Measurements from ENCODE around the gene ARHGEF19.

The ARHGEF19 gene

DNA sequence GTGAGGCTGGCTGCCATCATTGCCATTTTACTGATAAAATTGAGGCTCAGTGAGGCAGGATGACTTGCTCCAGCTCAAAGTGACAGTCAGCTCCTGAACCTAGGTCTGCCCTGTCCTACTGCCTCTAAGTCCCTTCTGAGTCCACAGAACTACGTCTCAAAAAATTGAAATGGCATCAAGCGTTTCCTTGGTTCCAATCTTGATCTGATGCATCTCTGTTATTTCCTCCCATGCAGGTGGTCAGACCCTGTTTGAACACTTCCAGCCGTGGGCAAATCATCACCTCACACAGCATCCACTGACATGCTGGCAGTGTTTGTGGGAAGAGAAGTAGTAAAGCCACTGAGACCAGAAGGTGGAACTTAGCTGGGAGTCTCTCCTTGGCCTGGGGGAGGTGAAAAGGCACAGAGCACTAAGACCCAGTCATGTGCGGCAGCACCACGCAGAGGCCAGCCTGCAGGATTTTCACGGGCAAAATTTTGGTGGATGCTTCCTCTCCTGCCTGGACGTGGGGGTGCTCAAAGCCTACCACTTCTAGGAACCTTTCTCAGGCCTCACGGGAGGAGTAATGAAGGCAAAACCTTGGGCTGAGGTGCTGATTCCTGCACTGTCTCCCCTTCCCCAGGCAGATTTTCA lies 32.3 kb upstream of the ARHGEF19 start:
- no peak for DNase-seq (ENCODE audit: low read depth in 4 of 4, low spot score in 1 of 4)

DNA sequence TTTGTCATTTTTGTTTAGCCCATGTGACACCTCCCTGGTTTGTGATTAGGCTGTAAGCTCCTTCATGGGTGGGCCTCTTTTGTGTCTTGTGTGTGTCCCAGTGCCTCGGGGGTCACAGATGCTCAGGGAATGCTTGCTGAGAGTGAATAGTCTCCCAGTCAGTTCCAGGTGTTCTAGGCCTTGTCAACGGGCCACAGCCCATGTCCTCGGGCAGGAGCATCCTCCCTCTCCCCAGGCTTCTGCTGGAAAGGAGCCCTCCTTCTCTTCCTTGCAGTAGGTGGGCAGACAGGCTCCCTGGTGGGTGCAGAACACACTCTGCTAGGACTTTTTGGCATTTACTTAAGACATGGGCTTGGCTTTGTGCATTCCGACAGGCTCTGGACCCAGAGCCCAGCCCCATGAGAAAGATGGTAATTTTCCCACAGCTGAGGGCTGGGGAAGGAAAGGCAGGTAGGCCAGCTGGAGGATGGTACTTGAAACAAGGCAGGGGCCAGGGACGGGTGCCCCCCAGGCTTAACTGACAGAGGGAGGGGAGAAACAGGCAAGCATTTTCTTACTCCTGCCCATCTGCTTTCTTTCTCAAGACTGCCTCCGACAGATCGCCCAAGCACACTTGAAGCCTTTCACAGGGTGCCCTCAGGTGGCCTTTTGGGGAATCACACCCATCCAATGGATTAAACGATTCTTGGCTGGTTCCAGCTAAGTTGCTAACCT lies 31.6 kb upstream of the ARHGEF19 start:
- DNase-seq (ENCODE audit: low read depth in 4 of 4, low spot score in 1 of 4), result peak; percentile 42 to 57 (median 52)

DNA sequence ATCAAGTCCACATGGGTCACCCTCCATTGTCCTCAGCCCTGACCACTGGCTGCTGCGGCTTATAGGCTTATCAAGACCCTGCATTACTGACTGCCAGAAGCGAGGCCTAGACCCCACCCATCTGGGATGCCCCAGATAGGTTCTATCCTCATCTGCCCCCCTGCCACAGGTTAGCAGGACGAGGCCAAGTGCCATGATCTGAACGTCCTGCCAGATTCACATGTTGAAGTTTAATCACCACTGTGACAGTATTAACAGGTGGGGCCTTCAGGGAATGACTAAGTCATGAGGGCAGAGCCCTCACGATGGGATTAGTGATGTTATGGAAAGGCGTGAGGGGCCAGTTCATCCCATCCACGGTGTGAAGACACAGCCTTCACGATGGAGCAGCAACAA lies 30.8 kb upstream of the ARHGEF19 start:
- DNase-seq (ENCODE audit: low read depth in 4 of 4, low spot score in 1 of 4), result no peak

DNA sequence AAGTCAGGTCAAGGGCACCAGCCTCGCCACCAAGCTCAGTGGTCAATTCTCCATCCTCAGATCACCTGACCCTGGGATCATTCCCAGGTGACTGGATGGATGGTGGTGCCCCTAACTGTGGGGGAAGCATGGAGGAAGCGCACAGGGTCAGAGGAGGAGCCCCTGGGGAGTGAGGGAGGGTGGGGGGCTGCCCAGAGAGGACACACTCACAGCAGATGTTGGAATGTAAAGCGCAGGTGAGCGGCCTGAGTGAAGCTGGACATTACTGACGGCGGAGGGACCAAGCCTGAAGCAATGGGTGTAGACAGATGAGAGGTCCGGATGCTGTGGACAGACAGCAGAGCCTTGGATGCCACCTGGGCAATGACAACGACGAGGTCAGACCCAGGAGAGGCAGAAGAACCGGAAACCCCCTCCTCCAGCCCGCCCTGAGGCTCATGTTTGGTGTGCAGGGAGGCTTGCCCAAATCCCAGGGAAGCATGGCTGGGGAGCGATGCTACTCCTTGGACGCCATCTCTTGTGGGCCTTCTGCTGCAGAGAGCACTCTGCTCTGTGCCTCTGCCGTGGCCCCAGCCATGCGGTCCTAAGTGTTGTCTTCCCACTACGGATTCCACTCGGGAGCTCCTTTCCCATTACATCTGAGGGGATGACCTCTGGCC lies 30.2 kb upstream of the ARHGEF19 start:
- no peak for DNase-seq (ENCODE audit: low read depth in 4 of 4, low spot score in 1 of 4)

DNA sequence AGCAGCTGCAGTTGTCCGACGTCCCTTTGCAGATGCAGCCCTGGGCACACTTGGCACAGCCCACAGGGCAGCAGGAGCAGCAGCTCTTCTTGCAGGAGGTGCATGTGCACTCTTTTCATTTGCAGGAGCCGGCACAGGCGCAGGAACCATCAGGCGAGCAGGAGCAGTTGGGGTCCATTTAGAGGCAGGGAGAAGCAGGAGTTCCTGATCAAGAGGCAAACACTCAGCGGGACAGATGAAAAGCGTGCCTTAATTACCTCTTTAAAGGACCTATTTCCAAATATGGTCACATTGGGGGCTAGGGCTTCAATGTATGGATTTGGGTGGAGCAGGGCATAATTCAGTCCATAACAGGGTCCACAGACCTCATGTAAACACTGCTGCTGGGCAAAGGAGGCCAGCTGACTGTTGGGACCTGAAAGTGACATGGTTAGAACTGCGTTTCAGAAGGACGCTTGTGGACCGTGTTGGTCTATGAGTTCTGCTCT lies 28.8 kb upstream of the ARHGEF19 start:
- DNase-seq (ENCODE audit: low read depth in 4 of 4, low spot score in 1 of 4), result no peak

DNA sequence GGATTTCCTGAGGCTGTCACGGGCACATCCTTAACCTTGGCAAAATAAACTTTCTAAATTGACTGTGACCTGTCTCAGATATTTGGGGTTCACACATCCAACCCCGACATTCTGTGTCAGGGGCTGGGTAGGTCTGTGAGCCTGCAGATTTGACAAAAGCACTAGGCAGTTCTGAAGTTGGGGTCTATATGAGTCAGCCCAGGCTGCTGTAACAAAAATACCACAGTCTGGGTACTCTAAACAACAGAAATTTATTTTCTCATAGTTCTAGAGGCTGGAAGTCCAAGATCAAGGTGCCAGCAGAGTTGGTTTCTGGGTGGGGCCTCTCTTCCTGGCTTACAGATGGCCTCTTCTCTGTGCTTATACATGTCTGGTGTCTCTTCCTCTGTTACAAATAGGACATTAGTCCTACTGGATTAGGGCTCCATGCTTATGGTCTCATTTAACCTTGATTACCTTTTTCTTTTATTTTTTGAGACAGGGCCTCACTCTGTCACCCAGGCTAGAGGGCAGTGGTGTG lies 27.6 kb upstream of the ARHGEF19 start:
- no peak for DNase-seq (ENCODE audit: low read depth in 4 of 4, low spot score in 1 of 4)

DNA sequence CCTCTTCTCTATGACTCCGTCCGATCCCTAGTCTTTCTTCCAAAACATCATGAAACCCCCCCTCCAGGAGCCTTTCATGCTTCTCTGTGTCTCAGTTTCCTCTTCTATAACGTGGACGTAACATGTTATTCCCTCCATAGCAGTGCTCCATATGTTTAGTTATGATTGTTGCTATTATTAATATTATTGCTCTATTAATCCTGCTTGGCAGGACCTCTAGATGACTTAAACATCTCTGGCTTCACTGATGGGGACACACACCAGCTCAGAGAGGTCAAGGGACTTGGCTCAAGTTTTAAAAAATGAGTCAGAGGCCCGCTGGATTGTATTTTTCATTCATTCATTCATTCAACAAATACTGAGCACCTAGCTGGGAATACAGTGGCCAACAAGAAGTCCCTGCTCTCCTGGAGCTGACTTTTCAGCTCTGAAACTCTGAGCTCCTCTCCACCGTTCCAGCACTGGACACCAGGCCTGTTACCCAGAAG lies 24.9 kb upstream of the ARHGEF19 start:
- no peak for DNase-seq (ENCODE audit: low read depth in 4 of 4, low spot score in 1 of 4)

DNA sequence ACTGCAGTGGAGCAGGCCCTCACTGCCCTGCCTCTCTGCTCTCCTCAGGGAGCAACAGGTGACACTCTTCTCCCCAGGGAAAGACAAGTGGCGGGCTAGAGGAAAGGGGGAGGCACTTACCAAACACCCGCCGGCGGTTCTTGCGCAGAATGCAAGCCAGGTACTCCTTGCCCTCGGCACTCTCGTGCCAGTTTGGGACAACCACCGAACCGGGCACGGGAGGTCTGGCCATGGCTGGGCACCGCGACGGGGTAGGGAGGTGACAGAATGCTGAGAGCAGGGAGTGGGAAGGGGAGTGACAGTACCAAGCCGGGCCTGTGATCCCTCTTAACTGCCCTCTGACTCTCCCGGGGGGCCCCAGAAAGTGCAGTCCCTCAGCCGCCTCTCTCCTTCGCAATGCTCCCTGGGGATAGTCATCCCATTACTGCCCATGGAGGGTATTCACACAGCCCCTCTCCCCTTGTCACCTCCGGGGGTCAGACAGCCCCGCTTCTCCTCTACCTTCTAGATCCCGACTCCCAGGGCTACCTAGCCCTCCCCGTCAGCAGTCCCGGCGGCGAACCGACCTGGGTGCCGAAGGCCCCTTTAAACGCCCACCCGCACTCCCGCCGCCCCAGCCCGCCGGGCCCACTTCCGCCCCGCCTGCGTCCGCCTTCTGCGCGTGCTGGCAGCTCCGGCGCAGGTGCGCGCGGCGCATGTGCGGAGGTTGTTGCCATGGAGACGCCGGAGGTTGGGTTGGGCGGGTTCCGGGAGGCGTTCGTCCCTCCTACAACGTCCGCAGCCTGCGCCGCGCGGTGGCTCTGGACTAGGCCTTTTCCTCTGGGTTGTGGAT lies 24.3 kb upstream of the ARHGEF19 start, which contains the start of gene CPLANE2:
TSS of gene CPLANE2 (minus strand) at position 673 of the 832 bp plus-strand sequence. CDS start at position 232, 441 bp downstream.
- DNase-seq (ENCODE audit: low read depth in 4 of 4, low spot score in 1 of 4), result peak; percentile 88 to 95 (median 92)

DNA sequence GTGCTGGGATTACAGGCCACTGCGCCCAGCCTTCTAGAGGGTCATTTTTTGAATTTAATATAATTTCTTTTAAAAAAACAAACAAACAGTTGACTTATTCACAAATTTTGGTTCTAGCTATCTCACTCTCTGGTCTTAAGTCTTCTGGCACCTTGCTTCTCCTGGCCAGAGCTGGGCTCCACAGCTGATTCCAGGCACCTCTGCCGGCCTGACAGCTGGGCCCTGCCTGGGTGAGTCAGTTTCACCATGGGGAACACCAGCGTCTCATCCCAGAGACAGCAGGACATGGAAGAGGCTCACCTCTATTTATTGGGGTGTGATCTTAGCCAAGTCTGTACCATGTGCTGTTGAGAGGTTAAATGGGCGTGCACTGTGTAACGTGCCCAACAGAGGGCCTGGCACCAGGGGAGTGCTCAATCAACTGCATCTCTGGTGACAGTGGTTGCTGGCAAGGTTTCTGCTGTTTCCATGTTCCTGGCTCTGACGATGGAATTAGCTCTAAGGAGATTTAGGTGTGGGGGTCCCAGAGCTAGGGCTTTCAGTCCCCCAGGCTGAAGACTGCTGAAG lies 23.6 kb upstream of the ARHGEF19 start:
- DNase-seq (ENCODE audit: low read depth in 4 of 4, low spot score in 1 of 4), result peak in 1 of 4 experiments; percentile 15

DNA sequence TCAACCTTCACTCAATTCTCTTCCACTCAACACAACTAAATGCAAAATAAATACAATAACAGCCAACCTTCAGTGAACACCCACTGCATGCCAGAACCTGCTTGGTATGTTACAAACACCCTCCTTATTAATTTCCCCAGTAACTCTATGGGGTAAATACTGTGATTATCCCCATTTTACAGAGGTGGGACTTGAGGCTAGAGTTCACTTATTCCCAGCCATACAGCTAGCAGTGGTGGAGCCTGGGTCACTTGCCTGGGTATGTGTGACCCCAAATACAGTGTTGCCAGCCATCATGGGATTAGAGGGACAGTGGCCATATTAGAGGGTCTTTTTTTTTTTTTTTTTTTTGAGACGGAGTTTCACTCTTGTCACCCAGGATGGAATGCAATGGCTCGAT lies 22.9 kb upstream of the ARHGEF19 start:
- no peak for DNase-seq (ENCODE audit: low read depth in 4 of 4, low spot score in 1 of 4)

DNA sequence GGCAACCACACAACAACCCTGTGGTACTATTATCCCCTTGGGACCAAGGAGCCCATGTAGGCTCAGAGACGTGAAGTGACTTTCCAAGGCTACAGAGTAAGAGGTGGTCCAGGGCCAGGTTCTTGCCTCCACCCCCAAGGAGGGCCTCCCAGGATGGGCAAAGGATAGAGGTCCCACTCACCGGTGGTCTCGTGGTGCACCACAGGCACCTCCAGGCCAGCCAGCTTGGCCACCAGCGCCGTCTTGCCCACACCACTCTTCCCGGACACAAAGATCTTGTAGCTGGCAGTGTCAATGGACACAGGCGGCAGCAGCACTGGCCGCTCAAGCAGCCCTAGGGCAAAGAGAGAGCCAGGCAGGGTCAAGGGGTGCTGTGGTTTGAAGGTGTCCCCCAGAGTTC lies 21.0 kb upstream of the ARHGEF19 start:
- no peak for DNase-seq (ENCODE audit: low read depth in 4 of 4, low spot score in 1 of 4)

DNA sequence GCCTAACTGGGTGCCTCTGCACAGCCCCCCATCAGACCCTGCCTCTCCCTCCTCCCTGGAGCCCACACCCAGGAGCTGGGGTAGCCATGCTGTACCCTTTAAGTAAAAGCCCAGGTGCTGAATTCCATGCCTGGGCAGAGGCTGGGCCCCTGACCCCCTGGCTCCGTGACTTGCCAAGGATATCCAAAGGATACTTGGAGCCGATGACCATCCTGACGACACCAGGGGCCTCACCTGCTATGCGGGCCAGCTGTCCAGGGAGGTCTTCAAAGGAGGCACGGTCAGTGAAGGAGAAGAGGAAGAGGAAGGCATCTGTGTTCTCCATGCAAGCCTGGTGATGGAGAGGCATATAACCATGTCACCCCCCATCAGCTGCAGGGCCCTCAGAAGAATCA lies 19.9 kb upstream of the ARHGEF19 start:
- no peak for DNase-seq (ENCODE audit: low read depth in 4 of 4, low spot score in 1 of 4)

DNA sequence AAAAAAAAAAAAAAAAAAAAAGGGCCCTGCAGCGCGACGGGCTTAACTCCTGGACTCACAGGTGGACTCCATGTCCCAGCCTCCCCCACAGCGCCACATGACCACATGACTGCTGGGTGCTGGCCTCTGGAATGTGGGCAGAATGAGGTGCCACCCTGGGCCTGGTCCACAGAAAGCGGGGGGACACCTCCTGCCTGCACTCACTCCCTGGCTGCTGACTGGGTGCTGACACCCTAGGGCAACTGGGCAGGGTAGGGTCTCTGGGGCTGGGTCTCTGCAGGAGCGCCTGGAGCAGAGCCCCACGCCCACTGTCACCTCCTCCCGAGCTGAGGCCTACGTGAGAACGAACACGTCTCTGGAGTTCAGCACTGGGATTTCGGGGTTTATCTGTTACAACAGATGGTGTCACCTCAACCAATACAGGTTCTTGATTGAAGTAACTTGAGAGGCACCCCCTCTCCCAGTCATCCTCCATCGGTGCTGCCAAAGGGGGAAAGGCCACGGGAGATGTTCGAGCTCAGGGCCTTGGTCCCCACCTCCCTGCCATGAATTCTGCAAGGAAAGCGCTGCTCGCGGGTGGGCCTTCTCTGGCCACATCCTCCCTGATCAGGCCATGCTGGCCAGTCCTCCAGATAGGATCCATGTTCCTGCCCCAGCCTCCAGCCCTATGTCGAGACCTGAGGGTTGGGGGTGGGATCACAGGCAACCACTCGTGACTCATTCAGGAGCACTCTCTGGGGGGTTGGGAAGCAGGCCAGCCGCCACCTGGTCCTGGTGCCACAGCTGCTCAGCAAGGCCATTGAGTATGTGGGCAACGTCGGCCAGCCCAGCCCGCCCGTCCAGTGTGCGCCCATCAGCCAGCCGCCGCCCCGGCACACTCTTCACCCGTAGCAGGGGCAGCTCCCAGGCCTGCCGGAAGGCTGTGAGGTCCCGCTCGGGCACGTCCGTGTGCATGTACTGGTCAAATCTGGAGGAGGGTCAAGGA lies 19.2 kb upstream of the ARHGEF19 start:
- no peak for DNase-seq (ENCODE audit: low read depth in 4 of 4, low spot score in 1 of 4)

DNA sequence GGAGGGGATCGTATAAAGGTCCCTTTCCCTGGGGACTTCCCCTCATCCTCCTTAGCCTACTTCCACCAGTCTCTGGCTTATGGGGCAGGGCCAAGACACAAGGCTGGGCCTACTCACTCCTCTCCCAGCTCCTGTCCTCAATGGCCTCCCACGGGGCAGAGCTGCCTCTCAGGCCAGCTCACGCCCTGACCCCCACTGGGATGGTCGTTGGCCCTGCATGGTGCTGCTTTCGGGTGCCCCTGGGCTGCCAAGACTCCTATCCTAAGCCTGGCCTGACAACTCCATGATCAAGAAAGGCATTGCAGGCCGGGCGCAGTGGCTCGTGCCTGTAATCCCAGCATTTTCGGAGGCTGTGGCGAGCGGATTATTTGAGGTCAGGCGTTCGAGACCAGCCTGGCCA lies 18.3 kb upstream of the ARHGEF19 start:
- no peak for DNase-seq (ENCODE audit: low read depth in 4 of 4, low spot score in 1 of 4)

DNA sequence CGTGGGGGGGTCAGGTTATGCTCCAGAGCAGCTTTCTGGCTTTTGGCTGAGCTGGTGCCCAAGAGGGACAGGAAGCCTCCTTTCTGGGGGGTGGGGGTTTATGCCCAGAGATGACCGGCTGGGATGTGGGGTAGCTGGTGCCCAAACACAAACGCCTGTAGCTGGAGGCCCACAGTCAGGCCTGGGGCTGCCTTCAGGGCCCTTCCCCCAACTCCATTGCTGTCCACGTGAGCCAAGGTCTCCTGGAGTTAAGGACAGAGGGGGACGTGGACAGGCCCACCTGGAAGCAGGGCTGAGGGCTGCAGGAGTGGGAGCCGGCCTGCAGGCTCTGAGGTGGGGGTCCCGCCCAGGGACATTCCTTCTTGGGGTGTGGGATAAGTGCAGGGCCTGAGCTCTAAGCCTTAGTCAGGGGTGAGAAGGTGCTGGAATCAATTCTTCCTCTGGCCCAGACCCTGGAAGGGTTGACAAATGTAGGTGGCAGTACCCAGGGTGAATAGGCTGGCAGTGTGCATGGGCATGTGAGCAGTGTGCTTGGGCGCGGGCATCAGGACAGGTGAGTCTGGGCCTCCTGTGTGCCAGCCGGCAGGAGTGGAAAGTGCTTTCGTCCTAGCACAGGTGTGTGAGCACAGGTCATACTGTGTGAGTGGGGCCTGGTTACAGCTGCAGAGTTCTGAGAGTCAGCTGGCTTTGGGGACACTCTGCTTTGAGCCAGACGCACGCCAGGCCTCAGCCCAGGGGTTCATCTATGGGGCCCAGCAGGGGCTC lies 17.7 kb upstream of the ARHGEF19 start:
- DNase-seq (ENCODE audit: low read depth in 4 of 4, low spot score in 1 of 4), result no peak

DNA sequence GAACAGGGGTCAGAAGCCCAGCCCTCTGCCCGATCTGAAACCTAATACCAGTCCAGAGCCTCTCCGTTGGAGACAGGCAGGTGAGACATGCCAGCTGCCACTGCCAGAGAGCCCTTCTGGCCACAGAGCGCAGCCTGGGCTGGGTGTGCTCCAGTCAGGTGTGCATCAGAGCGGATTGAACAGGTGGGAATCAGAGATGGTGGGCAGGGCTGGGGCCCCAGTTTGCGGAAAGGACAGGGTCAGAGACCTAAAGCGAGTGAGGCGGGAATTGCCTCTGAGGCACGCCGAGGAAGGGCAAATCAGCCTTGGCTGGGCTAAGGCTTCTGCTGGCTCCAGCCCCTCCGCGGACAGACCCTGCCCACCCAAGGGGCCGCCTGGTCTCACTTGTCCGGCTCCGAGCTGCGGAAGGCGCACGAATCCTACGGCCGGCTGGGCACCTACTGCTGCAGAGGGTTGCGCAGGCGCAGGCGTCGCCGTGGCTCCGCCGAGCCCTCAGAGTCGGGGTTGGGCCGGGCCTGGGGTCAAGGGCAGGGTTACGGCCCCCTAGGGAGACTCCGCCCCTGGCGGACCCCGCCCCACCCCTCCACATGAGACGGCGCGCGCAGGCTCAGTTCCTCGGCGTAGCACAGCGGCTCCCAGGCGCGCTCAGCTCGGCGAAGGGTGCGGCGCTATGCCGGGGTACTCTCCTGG lies 14.2 kb upstream of the ARHGEF19 start:
- no peak for DNase-seq (ENCODE audit: low read depth in 4 of 4, low spot score in 1 of 4)

DNA sequence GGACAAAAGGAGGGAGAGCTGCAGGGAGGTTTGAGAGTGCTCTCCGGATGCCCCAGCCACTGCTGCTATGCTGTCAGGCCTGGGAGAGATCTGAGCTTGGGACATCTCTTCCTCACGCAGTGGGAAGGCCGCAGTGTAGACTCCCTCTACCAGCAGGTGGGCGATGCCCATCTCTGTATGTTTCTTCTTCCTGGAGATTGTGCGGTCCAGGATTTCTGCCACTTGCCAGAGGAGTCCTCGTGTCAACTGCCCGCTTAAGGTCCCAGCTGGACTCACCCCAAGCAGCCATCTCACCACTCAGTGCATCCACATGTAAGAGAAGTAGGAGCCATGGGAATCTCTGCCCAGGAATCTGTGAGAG lies 13.7 kb upstream of the ARHGEF19 start:
- no peak for DNase-seq (ENCODE audit: low read depth in 4 of 4, low spot score in 1 of 4)

DNA sequence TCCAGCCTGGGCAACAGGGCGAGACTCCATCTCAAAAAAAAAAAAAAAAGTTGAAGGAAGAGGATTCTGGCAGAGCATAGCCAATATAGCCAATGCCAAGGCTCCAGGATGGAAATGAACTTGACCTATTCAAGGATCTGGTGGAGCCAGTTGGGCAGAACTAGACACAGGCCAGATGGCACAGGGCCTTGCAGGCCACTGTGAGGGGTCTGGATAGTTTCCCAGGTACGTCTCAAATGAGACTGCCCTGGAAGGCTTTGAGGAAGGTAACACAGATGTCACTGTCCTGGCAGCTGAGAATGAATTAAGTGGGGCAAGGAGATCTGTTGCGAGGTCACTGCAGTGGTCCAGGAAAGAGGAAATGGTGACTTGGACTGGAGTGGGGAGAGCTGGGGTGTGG lies 12.0 kb upstream of the ARHGEF19 start:
- DNase-seq (ENCODE audit: low read depth in 4 of 4, low spot score in 1 of 4), result no peak

All from stimulated activated CD4-positive, alpha-beta T cell treated with anti-CD3 and anti-CD28 coated beads, Interleukin-1b, Interleukin-23, amount 100 ng/mL, for 24 hours (primary cell).